DOHH2 (cell line): ENCODE results near the gene HSPA9.
"Not testable (repeated sequence)": the region's sequence is repeated elsewhere in the genome, so short reads cannot be mapped to it uniquely, and the experiment has no call there.

ENCODE experiments used
- H3F3A ChIP-seq: fragments of 200-600 bp; sonication (generic), shearing (Covaris generic); 2 replicates; pipeline ENCODE4 v1.6.0; 2016; ENCODE audit warnings: antibody characterized with exemption, mild to moderate bottlenecking; ENCODE audit not compliant: control insufficient read depth, insufficient read depth
- H3K27ac ChIP-seq: fragments of 200-600 bp; sonication (generic); 2 replicates; pipeline ENCODE4 v1.5.1; 2014; ENCODE audit warnings: low read depth, mild to moderate bottlenecking, low read length, moderate library complexity
- H3K27me3 ChIP-seq: fragments of 200-600 bp; sonication (generic); 2 replicates; pipeline ENCODE4 v1.6.1; 2014; ENCODE audit warnings: mild to moderate bottlenecking, low read length, mixed read lengths; ENCODE audit not compliant: control insufficient read depth
- H3K36me3 ChIP-seq: fragments of 200-600 bp; sonication (generic); 2 replicates; pipeline ENCODE4 v1.6.1; 2014; ENCODE audit warnings: mild to moderate bottlenecking, low read length, moderate library complexity, mixed read lengths; ENCODE audit not compliant: control insufficient read depth
- H3K4me1 ChIP-seq: fragments of 200-600 bp; sonication (generic); 2 replicates; pipeline ENCODE4 v1.6.1; 2014; ENCODE audit warnings: mild to moderate bottlenecking, low read length, mixed read lengths; ENCODE audit not compliant: control insufficient read depth
- H3K4me2 ChIP-seq: fragments of 200-600 bp; sonication (generic); 2 replicates; pipeline ENCODE4 v1.6.0; 2014; ENCODE audit warnings: mild to moderate bottlenecking, low read length, moderate library complexity
- H3K4me3 ChIP-seq: fragments of 200-600 bp; sonication (generic); 2 replicates; pipeline ENCODE4 v1.5.1; 2014; ENCODE audit warnings: mild to moderate bottlenecking, low read length, mixed read lengths
- H3K79me2 ChIP-seq: fragments of 200-600 bp; sonication (generic); 2 replicates; pipeline ENCODE4 v1.6.1; 2014; ENCODE audit warnings: mild to moderate bottlenecking, low read length, mixed read lengths; ENCODE audit not compliant: control insufficient read depth
- H3K9me2 ChIP-seq: fragments of 200-600 bp; sonication (generic); replicated peaks from 2 replicates; pipeline ENCODE4 v1.6.1; 2014; ENCODE audit warnings: mild to moderate bottlenecking, low read length, mixed read lengths; ENCODE audit not compliant: control insufficient read depth
- H3K9me3 ChIP-seq: fragments of 200-600 bp; sonication (generic); 2 replicates; pipeline ENCODE4 v1.6.1; 2014; ENCODE audit warnings: antibody characterized with exemption, low read length, mixed read lengths; ENCODE audit not compliant: control insufficient read depth, insufficient read depth
- H4K20me1 ChIP-seq: fragments of 200-600 bp; sonication (generic); 2 replicates; pipeline ENCODE4 v1.6.0; 2014; ENCODE audit warnings: low read depth, mild to moderate bottlenecking, antibody characterized with exemption, low read length, moderate library complexity; ENCODE audit not compliant: control insufficient read depth, insufficient read depth
- EZH2phosphoT487 ChIP-seq: fragments of 200-600 bp; sonication (generic); IDR thresholded peaks from 2 replicates; pipeline ENCODE4 v1.6.1; 2017; ENCODE audit warnings: borderline replicate concordance, mild to moderate bottlenecking, antibody characterized with exemption, low read length, moderate library complexity, mixed read lengths
- TF ChIP-seq, protein P1 (sequence below): fragments of 200-600 bp; sonication (generic); IDR thresholded peaks from one replicate; pipeline ENCODE4 v1.5.1; 2014; ENCODE audit warnings: antibody characterized with exemption, mild to moderate bottlenecking, low read depth, low read length; ENCODE audit not compliant: poor library complexity, severe bottlenecking

HSPA9 gene

DNA sequence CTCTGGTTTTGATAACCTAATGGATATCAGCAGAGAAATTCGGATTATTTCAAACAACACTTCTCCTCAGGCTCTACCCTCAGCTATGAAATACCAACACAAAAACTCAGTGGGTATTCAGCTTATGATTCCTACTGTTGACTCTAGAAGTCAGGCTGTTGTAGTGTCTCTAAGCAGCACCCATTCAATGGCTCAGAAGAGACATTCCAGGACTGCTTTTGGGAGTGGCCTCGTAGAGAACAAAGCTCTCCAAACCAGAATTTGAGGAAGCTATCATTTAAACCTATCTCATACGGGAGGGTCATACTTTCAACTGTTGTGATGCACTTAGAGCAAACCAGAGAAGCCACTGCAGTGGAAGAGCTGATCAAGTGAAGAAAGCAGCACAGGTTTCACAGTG lies 66.2 kb downstream of the HSPA9 start:
- Histone ChIP-seq H3K79me2 (peaks cover 5% of the 10 kb centered on the region; the same call in 1 of the 2 replicates), H3K36me3 (peaks cover 72% of the 10 kb centered on the region), H3K4me2 (no peak overlapping the region), H3K4me1 (no peaks in the 10 kb centered on the region), H3F3A (peaks cover 6% of the 10 kb centered on the region; the same call in 1 of the 2 replicates), H4K20me1 (0 out of 2 replicates have a peak, but pooled peaks cover 3% of the 10 kb centered on the region), H3K4me3 (no peak overlapping the region), H3K27ac (no peak overlapping the region), H3K9me3 (no peaks in the 10 kb centered on the region), H3K9me2 (no peaks in the 10 kb centered on the region), H3K27me3 (no peaks in the 10 kb centered on the region)
- TF ChIP-seq, protein P1, sequence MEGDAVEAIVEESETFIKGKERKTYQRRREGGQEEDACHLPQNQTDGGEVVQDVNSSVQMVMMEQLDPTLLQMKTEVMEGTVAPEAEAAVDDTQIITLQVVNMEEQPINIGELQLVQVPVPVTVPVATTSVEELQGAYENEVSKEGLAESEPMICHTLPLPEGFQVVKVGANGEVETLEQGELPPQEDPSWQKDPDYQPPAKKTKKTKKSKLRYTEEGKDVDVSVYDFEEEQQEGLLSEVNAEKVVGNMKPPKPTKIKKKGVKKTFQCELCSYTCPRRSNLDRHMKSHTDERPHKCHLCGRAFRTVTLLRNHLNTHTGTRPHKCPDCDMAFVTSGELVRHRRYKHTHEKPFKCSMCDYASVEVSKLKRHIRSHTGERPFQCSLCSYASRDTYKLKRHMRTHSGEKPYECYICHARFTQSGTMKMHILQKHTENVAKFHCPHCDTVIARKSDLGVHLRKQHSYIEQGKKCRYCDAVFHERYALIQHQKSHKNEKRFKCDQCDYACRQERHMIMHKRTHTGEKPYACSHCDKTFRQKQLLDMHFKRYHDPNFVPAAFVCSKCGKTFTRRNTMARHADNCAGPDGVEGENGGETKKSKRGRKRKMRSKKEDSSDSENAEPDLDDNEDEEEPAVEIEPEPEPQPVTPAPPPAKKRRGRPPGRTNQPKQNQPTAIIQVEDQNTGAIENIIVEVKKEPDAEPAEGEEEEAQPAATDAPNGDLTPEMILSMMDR, result no peak
- no peak for TF ChIP-seq EZH2phosphoT487

DNA sequence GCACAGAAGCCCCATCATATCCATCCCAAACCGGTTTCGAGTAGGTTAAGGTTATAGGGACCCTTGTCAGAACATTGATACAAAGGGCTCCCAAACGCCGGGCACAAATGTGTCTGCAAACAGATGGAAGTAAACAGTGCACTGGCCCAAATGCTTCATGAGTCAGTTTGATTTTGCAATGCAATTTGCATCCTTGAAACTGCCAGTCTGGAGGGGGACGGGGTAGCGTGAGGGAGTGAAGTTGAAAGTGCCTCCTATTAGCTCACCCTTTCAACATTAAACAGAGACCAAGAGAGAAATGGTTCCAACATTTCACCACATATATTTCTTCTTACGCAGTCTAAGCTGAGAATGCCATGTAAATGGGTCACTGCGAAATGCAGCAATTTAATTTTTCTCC lies 67.7 kb downstream of the HSPA9 start:
- not testable (repeated sequence) for H3K4me3 ChIP-seq, H3K4me1 ChIP-seq, H3K27ac ChIP-seq, H3K9me3 ChIP-seq, H3K79me2 ChIP-seq, H3F3A ChIP-seq, H3K4me2 ChIP-seq, H4K20me1 ChIP-seq, H3K27me3 ChIP-seq, H3K9me2 ChIP-seq
- peaks cover 57% of the 10 kb centered on the region for H3K36me3 ChIP-seq

DNA sequence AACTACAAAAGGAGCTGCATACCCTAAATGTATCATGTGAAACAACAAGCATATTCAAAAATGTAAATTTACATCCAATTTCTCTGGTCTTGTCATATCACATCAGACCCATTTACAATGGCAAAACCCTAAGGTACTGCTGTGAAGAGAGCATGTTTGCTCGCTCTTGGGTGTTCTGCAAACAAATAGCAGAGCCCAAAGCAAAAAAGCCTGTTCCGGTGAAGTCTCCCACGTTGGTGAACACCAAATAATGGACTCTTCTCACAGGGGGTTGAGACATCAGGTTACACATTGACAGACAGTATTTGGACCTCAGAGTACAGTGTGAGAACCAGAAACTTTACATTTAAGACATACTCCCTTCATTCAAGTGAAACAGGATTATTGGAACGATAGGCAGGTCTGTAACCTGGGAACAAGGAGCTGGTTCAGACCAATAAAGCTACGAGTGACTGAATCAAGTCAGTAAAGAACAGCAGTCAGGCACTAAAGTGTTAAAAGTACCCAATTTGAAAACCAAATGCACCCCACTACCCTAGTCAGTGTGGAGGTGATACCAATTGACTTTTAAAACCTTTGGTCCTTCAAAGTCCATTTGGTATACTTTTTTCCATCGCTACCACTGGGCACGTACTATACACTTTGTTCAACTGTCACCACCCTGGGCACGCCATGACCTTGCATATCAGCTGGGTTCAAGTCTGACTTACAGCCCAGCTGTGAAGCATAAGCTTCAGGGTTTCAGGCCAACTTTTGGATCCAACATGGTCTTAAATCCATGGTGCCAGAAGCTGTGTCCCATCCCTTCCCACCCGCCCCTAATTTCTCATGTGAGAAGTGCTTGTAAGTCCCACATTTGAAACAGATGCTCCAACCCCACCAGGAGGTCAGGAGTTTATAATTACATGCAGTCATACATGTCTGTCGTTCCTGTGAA lies 68.6 kb downstream of the HSPA9 start:
- no peaks in the 10 kb centered on the region for H4K20me1 ChIP-seq

DNA sequence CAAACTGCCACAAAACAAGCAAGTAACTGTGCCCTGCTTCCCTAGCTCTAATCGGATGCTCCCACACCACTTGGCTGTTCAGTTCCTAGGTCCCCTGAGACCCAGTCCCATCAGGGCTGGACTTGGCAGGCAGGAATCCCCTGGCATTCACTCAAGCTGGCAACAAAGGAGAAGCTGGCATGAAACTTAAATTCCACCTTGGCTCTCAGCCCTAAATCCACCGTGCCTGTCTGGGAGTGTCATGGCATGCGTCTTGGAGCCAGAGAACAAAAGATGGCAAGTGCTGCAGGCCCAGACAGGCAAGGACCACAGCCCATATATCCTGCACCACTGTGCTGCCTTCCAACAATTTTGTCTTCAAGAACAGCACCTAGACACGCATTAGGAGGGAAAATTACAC lies 70.4 kb downstream of the HSPA9 start:
- Histone ChIP-seq H4K20me1 (no peaks in the 10 kb centered on the region), H3K79me2 (no peaks in the 10 kb centered on the region), H3K27me3 (no peaks in the 10 kb centered on the region), H3K27ac (no peak overlapping the region), H3K9me3 (no peaks in the 10 kb centered on the region), H3K9me2 (no peaks in the 10 kb centered on the region), H3K4me3 (no peak overlapping the region), H3K4me2 (no peak overlapping the region), H3F3A (peaks cover 10% of the 10 kb centered on the region; the same call in 1 of the 2 replicates), H3K4me1 (no peaks in the 10 kb centered on the region), H3K36me3 (peaks cover 34% of the 10 kb centered on the region)
- TF ChIP-seq, protein P1, result no peak
- no peak for TF ChIP-seq EZH2phosphoT487

More for the DNA sequence above, 68.6 kb downstream of the HSPA9 start:
- H3K4me2 ChIP-seq, result no peak overlapping the region
- peaks cover 10% of the 10 kb centered on the region; the same call in 1 of the 2 replicates for H3F3A ChIP-seq
- no peaks in the 10 kb centered on the region for H3K79me2 ChIP-seq
- no peaks in the 10 kb centered on the region for H3K4me1 ChIP-seq
- H3K9me2 ChIP-seq, result no peaks in the 10 kb centered on the region
- no peaks in the 10 kb centered on the region for H3K27me3 ChIP-seq
- no peak for TF ChIP-seq EZH2phosphoT487
- TF ChIP-seq, protein P1, result no peak
- H3K27ac ChIP-seq, result no peak overlapping the region
- H3K4me3 ChIP-seq, result no peak overlapping the region
- peaks cover 51% of the 10 kb centered on the region for H3K36me3 ChIP-seq
- no peaks in the 10 kb centered on the region for H3K9me3 ChIP-seq
